ENCODE measurements around the gene NDN. TPM values are rescaled to one million over a fixed set of nuclear protein-coding genes. Genes with fewer than 3 reads are reported as not detected.

The NDN gene
- total and polyA plus RNA-seq, 2 of the 4 experiments (the other 2 are of a cell fraction), result 40.1 to 72.4 TPM

DNA sequence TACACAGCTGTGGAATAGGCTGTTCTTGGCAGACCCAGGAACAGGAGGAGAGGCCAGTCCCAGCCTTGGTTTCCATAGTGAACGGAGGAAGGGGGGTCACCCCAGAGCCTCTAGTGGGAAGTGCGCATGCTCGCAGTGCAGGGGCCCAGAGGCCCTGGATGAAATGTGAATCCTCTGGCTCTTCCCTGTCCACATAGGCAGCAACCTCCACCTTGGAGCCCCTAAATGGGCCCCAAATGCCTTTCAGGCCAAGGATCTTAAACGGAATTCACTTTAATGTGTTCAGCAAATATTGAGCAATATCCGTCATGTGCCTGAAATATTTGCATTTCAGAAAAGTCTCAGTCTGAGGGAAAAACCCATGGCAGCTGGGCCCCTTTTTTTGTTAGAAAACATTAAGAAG is 3.3 kb upstream of the NDN start:
- Histone ChIP-seq H3K4me1 (ENCODE audit: control insufficient read depth, insufficient read depth, low read length) (peaks cover 3% of the 10 kb centered on the region; the same call in 1 of the 2 replicates), H4K5ac (ENCODE audit: low read depth, low read length) (peak overlapping the region; percentile 91; the same call in 1 of the 2 replicates), H3K4me3 (ENCODE audit: insufficient read depth, low read depth, low read length) (no peak overlapping the region), H3K9me3 (ENCODE audit: control insufficient read depth, insufficient read depth, low read length) (no peaks in the 10 kb centered on the region), H3K18ac (ENCODE audit: low read depth, low read length) (no peak overlapping the region), H2BK15ac (ENCODE audit: low read depth, low read length) (no peak overlapping the region), H2AK5ac (ENCODE audit: low read depth, low read length) (no peak overlapping the region), H3K4me2 (ENCODE audit: low read depth, low read length) (no peak overlapping the region), H4K91ac (ENCODE audit: insufficient read depth, low read depth, low read length) (no peak overlapping the region), H2BK5ac (ENCODE audit: low read depth, low read length, poor library complexity, severe bottlenecking) (no peak overlapping the region), H3K27ac (ENCODE audit: insufficient read depth, low read length) (peak overlapping the region; percentile 90; the same call in 1 of the 2 replicates), H3K79me1 (ENCODE audit: low read depth in 1 of 2, low read length in 2 of 2) (no peaks in the 10 kb centered on the region), H3K23ac (ENCODE audit: low read depth, low read length) (no peak overlapping the region), H3K56ac (ENCODE audit: extremely low read depth, insufficient read depth, low read length) (no peak overlapping the region), H3K14ac (replicated peaks; ENCODE audit: low read depth, low read length) (no peak overlapping the region), H2BK120ac (ENCODE audit: low read depth, low read length) (no peak overlapping the region), H2AFZ (replicated peaks; ENCODE audit: low read length, poor library complexity) (no peak overlapping the region), H2BK20ac (ENCODE audit: low read depth, low read length) (no peak overlapping the region), H4K8ac (ENCODE audit: low read depth in 2 of 2, low read length in 2 of 2) (peak overlapping the region in 1 of 2 experiments; percentile 47; a peak in 1 of 4 replicates), H4K20me1 (ENCODE audit: insufficient read depth, low read length) (no peaks in the 10 kb centered on the region), H2AK9ac (replicated peaks; ENCODE audit: low read depth, low read length, poor library complexity) (no peak overlapping the region), H3K36me3 (ENCODE audit: control insufficient read depth, insufficient read depth, low read length) (no peaks in the 10 kb centered on the region), H3K4ac (ENCODE audit: low read depth, low read length) (no peak overlapping the region), H3K9me1 (ENCODE audit: insufficient read depth, low read length) (no peaks in the 10 kb centered on the region), H3K9ac (ENCODE audit: low read depth, low read length) (peak overlapping the region; percentile 23; the same call in 1 of the 2 replicates), H3K27me3 (ENCODE audit: control insufficient read depth, insufficient read depth, low read length) (no peaks in the 10 kb centered on the region)
- intact Hi-C loops (cut with micrococcal nuclease), result no loop called here
- TF ChIP-seq CEBPB (IDR thresholded peaks at IDR 0.05; ENCODE audit: low read depth, low read length) (peak; percentile 64), POLR2A (IDR thresholded peaks at IDR 0.05; ENCODE audit: low read depth, low read length) (no peak)
- no TSS peak for BruUV-seq (replicated peaks)
- POLR2A ChIA-PET (ENCODE audit: unreplicated experiment), result no interaction called here
- WGBS, 2 experiments (ENCODE audit: extremely low coverage in 2 of 2, insufficient read length in 1 of 2), result 40% methylated on average over 2 of the region's 5 CpGs; no CpG with 5 or more reads in 1 of the 2 experiments
- dilution Hi-C loops (cut with HindIII; ENCODE audit: low sequenced_read_pairs, unreplicated experiment), result no loop called here
- DNase-seq (peak; percentile 61), ATAC-seq (ENCODE audit: low read depth) (peak; percentile 61)
- in situ Hi-C loops (cut with MboI; ENCODE audit: low sequenced_read_pairs), result no loop called here
- CTCF ChIA-PET, result no interaction called here

Data from IMR-90 (cell line).